Measurements from ENCODE around the gene CHAF1B.
A peak's percentile ranks its signal among the peaks of the same experiment; 100 is the strongest.

Gene CHAF1B

GRCh38 chr21:36415375-36415774 is 30.2 kb downstream of the CHAF1B start:
- no peaks in the 10 kb centered on the region for H3K4me1 ChIP-seq (ENCODE audit: control insufficient read depth, insufficient read depth, low read length)
- no peak overlapping the region for H3K27ac ChIP-seq (ENCODE audit: extremely low read depth, low read depth, low read length)
- ChIA-PET CTCF (interaction anchor here (0.7 kb wide), 2 partner anchors 236 to 1820 kb away, joined by 3 to 10 read pairs; no protein-coding TSS in a partner anchor), POLR2A (interaction anchor here (0.6 kb wide), 1 partner anchor 15 kb away, joined by 3 read pairs; no protein-coding TSS in a partner anchor)
- H3K4me3 ChIP-seq (ENCODE audit: low read depth, low read length) = no peak overlapping the region
- peaks cover 56 to 84% of the 10 kb centered on the region in 2 experiments for H3K36me3 ChIP-seq (ENCODE audit: control insufficient read depth in 2 of 2, insufficient read depth in 1 of 2, low read length in 2 of 2)
- H3K9me3 ChIP-seq (ENCODE audit: control insufficient read depth, insufficient read depth, low read depth, low read length) = no peaks in the 10 kb centered on the region
- TF ChIP-seq GLIS1 (tag by site-specific recombination; IDR thresholded peaks at IDR 0.05) (peak; percentile 48), ZIC2 (tag by site-specific recombination; IDR thresholded peaks at IDR 0.05) (peak; percentile 79), ZNF16 (tag by site-specific recombination; IDR thresholded peaks at IDR 0.05; ENCODE audit: low read depth) (no peak), ZNF837 (tag by site-specific recombination; IDR thresholded peaks at IDR 0.05) (no peak), ZNF664 (tag by site-specific recombination; IDR thresholded peaks at IDR 0.05) (no peak)

- TF ChIP-seq ZNF133 (tag by site-specific recombination; IDR thresholded peaks at IDR 0.05) (no peak), ZNF654 (tag by site-specific recombination; IDR thresholded peaks at IDR 0.05; ENCODE audit: low read depth) (no peak), TCF7L2 (IDR thresholded peaks at IDR 0.05; ENCODE audit: borderline replicate concordance, low read depth, low read length) (no peak), ZNF677 (tag by site-specific recombination; IDR thresholded peaks at IDR 0.05) (no peak), ZFP37 (tag by site-specific recombination; IDR thresholded peaks at IDR 0.05) (no peak), ZNF146 (tag by site-specific recombination; IDR thresholded peaks at IDR 0.05) (no peak), ZSCAN16 (tag by site-specific recombination; IDR thresholded peaks at IDR 0.05) (no peak), ZNF426 (tag by site-specific recombination; IDR thresholded peaks at IDR 0.05) (no peak), ZBTB11 (tag by site-specific recombination; conservative IDR thresholded peaks at IDR 0.05; ENCODE audit: low read depth) (no peak), BCL11A (tag by site-specific recombination; IDR thresholded peaks at IDR 0.05; ENCODE audit: low read depth) (no peak), ZNF530 (tag by site-specific recombination; IDR thresholded peaks at IDR 0.05; ENCODE audit: low read depth) (no peak), ZNF184 (tag by site-specific recombination; IDR thresholded peaks at IDR 0.05) (no peak), ZNF148 (tag by site-specific recombination; IDR thresholded peaks at IDR 0.05; ENCODE audit: borderline replicate concordance) (no peak), ZNF202 (tag by site-specific recombination; IDR thresholded peaks at IDR 0.05; ENCODE audit: borderline replicate concordance) (no peak), ZNF391 (tag by site-specific recombination; IDR thresholded peaks at IDR 0.05; ENCODE audit: borderline replicate concordance, low read depth) (no peak), ZNF600 (tag by site-specific recombination; IDR thresholded peaks at IDR 0.05) (no peak), AEBP2 (tag by site-specific recombination; IDR thresholded peaks at IDR 0.05; ENCODE audit: borderline replicate concordance) (no peak), ZNF621 (tag by site-specific recombination; IDR thresholded peaks at IDR 0.05) (no peak), ZNF510 (tag by site-specific recombination; IDR thresholded peaks at IDR 0.05; ENCODE audit: insufficient replicate concordance) (no peak)
- ChIA-PET POLR2A (interaction anchor here (0.7 to 1.7 kb wide), 2 partner anchors 10 to 26 kb away, joined by 4 to 5 read pairs; no protein-coding TSS in a partner anchor), CTCF (interaction anchor here (0.6 to 1.5 kb wide), 14 partner anchors 9 to 413 kb away, joined by 3 to 11 read pairs (median 3); no protein-coding TSS in a partner anchor)
- H3K27ac ChIP-seq (ENCODE audit: extremely low read depth, low read depth, low read length) = no peak overlapping the region; the same call in 1 of the 2 replicates
- no peaks in the 10 kb centered on the region for H3K9me3 ChIP-seq (ENCODE audit: control insufficient read depth, insufficient read depth, low read depth, low read length)
- no peak overlapping the region for H3K4me3 ChIP-seq (ENCODE audit: low read depth, low read length)
- H3K36me3 ChIP-seq (ENCODE audit: control insufficient read depth in 2 of 2, insufficient read depth in 1 of 2, low read length in 2 of 2) = peaks cover 27 to 47% of the 10 kb centered on the region in 2 experiments
- no peaks in the 10 kb centered on the region for H3K4me1 ChIP-seq (ENCODE audit: control insufficient read depth, insufficient read depth, low read length)
Observed at GRCh38 chr21:36419241-36419640, 34.0 kb downstream of the CHAF1B start.
